ENCODE results near the gene CD48. TPM values are rescaled to one million over a fixed set of nuclear protein-coding genes. Genes with fewer than 3 reads are reported as not detected.

CD48 gene
- total RNA-seq, 2 donors from 2014 or later: 1.9 to 5.5 TPM

DNA sequence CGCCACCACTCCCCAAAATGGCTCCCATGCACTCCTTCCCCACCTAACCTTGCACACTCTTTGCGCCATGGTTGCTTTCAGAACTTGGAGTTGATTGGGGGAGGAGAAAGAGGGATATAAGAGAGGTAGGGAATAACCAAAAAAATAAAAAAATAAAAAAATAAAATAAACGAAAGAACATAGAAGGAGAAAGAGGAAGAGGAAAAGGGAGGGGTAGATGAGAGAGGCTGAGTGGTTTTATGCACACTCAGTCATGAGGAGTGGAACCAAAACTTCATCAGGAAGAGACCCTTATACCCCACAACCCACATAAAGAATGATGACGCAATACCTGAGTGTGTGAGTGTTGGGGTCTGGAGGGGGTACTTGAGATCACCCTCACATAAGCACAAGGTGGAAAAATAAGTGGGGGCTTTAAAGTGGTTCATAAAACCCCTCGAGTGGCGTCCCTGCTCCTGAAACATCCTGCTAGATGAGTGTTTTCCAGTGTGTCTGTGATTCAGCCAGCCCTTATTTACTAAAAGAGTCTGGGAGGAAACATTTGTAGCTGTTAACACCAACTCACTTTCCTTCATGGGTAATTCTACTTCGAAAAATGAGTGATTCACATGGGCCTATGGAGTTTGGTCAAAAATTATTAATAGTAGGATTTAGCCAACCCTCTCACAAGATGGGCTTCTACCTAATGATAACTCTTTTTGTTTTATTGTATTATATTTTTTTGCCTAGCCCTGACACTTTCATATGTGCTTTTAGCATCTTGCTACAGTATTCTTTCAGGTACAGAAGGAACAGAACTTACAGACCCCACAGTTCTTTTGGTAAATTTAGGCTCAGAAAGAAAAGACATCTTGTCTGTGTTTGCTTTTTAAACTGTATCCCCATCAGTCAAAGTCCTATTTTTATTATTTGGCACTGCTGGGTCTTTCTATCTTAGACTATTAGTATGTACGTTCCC lies 70.0 kb downstream of the CD48 start:
- no peak for ATAC-seq
- intact Hi-C loops (cut with DNase I): no loop called here
- no peak for DNase-seq

DNA sequence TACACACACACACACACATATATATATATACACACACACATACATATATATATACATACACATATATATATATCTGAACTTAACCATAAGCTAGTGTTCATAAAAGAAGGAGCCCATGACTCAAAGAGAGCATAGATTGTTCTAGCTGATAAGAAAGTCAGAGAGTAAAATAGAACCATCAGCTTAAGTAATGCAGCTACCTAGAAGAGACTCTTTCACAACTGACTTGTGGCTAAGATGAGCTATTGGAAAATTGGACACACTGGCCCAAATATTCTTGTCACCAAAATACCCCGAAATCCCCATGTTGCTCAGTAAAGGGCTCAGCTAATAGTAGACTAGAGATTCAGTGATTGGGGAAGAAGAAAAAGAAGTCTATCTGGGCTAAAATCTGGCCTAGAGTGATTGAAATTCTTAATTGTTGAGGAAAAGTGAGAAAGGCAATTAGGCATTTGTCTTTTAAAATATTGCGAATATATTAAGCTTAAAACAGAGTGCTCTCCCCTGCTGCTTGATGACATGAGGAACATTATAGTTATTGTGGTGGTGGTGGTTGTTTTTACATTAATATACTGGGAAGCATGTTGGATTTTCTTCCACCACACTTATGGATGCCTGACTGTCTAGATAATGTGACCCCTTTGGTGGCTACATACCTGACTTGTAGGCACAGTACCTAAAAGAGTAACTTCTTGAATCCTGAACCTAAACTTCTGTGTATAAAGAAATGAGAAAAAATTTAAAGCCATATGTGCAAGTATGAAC lies 71.1 kb downstream of the CD48 start:
- ATAC-seq: no peak

DNA sequence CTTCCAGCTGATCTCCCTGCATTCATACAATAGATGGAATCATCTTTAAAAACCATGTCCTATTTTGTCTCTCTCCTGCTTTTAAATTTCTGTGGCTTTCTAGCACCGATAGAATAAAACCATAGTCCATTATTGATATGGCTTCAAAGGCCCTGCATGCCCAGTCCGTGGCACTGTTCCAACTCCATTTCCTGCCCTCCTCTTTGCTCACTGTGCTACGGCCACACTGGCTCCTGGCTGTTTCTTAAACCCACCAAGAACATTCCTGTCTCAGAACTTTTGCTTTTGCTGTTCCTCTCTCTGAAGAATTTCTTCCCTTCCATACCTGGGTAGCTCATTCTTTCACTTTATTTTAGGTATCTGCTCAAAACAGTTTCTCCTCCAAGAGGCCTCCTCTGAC lies 72.0 kb downstream of the CD48 start:
- intact Hi-C loops (cut with DNase I): no loop called here
- ATAC-seq (no peak), DNase-seq (peak; percentile 34)

More for the DNA sequence above, 71.1 kb downstream of the CD48 start:
- intact Hi-C loops (cut with DNase I): no loop called here
- no peak for DNase-seq

DNA sequence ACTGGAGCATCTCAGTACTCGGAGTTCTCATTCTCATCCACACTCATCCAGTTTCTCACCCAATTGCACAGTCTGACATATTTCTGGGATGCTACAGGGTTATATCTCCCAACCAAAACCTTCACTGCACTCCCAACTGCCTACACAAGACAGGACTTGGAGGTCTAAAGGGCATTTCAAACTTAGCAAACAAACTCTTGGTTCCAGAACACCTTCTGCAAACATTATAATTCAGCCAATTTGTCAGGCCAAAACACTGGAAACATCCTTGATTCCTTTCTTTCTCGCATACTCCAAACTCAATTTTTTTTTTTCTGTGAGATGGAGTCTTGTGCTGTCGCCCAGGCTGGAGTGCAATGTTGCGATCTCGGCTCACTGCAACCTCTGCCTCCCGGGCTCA lies 72.7 kb downstream of the CD48 start:
- intact Hi-C loops (cut with DNase I): no loop called here
- no peak for DNase-seq
- no peak for ATAC-seq

DNA sequence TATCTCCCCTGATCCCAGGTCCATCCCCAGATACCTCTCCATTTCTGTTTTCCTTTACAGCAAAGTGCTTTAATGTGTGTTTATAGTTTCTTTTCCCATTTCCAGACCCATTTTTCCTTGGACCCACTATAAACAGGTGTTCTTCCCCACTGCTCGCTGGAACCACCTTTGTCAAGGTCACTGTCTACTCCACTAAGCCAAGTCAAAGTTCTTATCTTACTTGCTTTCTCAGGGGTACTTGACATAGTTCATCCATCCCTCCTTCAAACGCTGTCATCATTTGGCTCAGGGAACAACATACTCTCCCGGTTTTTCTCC lies 73.1 kb downstream of the CD48 start:
- ATAC-seq: no peak
- DNase-seq: no peak
- intact Hi-C loops (cut with DNase I): no loop called here

DNA sequence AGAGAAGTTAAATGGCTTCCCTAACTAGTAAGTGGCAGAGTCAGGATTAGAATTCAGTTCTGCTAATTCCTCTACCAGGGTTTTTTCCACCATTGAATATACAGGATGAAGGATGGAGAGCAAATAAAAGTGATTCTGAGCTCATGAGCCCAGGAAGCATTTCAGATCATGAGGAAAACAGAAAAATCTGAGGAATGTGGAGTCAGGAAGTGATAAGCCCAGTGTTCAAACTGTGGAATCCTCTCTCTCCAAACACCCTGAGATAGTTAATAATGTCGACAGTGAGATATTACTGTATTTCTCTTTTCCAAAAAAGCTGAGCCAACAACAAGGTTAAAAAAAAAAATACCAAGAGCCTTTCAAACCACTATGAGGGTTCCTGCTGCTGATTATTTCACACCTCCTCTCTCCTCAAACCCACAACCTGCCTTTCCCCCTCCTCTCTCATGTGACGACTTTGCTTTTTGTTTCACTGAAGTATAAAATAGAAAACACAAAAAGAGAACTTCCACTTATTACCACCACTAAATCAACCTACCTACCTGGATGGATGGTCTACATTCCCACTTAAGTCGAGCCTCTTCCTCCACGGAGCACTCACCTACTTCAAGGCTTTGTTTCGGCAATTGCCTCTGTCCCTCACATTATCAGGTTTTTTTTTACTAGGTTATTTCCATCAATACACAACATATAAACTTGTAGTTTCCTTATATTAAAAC lies 73.6 kb downstream of the CD48 start:
- DNase-seq (no peak), ATAC-seq (peak in 1 of 2 donors; percentile 27)
- intact Hi-C loops (cut with DNase I): no loop called here

DNA sequence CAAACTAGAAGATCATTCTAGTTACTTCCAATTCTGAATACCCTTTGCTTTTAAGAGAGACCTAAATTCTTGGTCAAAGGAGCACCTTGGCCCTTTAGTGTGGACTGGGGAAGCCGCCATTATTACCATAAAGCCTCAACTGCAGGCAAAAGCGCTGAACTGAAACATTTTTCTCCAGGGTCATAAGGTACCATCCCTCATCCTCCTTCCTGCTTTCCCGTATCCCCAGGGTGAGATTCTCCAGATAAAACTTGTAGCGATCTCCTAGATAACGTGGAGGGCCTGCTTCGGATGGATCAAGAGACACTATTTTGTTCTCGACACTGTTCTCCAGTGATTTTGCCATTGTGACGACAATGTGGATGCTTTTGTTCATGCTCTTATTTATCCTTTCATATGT lies 74.6 kb downstream of the CD48 start:
- ATAC-seq (no peak), DNase-seq (no peak)
- intact Hi-C loops (cut with DNase I): no loop called here

DNA sequence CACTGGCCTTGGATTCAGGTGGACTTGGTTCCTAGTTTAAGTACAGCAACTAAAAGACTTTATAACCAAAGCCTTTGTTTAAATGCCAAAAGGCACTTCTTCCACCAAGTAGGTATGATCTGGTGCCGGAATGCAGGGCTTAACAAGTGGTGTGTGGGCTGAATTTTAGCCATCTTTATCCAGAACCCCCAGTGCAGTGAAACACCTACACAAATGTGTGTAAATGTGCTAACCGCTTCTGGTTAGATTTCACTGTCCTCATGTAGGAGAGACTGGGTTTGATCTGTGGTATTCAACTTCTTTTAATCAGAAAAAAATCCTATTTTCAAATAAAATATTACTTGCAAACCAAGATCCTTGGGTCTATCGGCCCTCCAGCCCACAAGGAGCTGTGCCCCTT lies 75.1 kb downstream of the CD48 start:
- DNase-seq: no peak
- no peak for ATAC-seq
- intact Hi-C loops (cut with DNase I): no loop called here

DNA sequence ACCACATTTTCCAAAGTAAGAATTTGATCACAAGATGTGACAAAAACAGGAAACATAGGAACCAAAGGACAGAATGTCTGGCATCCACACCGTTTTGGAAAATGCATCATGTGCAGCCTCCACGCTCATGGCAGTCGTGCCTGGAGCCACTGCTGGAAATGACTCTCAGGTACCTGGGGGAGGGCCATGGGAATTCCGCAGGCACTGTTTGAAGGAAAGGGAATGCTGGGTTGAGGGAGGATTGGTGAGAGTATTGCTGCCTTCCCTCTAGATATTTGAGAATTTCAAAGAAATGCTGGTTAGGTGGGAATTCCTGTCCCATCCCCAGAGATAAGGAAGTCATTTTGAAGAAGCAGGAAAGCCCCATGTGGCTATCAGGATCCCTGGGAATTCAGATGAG lies 75.5 kb downstream of the CD48 start:
- intact Hi-C loops (cut with DNase I): no loop called here
- ATAC-seq: no peak
- no peak for DNase-seq

DNA sequence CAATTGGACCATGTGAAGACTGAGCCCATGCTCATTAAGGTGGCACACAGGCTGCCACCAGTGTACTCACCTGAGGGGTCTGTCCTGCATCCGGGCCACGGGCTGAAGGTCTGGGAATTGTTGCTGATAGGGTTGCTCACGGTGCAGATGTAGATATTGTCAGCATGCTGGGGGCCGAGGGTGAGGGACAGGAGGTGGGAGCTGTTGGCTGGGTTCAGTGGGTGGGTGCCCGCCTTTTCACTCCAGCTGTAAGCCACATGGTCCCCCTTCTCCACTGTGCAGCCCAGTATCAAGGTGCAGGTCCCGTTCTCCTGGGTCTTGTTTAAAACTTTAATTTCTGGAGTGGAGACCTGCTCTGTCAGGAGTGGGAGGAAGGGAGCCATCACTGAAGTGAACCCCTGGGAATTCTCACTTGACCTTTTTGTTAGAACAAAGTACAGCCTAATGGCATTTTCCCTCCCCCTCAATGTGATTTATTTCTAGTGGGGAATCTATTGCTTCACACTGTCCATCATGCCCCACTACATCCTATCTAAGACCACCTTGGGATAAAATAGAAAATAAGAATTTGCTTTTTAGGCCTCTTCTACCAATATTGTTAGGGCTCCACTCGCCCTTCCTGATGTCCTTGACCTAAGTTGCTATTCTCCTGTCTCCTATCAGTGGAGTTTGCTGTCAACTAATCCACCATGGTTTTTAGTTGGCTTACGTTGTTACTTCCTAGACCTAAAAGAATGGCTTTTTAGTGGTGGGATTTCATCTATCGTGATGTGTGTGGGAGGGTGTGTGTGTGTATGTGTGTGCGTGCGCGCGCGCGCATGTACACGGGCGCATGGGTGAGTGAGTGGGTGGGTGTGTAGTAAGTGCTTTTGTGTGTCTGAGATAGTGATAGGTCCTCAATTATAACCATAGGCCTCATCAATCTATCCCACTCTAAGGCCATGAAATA lies 76.8 kb downstream of the CD48 start:
- ATAC-seq (no peak), DNase-seq (no peak)
- intact Hi-C loops (cut with DNase I): no loop called here

DNA sequence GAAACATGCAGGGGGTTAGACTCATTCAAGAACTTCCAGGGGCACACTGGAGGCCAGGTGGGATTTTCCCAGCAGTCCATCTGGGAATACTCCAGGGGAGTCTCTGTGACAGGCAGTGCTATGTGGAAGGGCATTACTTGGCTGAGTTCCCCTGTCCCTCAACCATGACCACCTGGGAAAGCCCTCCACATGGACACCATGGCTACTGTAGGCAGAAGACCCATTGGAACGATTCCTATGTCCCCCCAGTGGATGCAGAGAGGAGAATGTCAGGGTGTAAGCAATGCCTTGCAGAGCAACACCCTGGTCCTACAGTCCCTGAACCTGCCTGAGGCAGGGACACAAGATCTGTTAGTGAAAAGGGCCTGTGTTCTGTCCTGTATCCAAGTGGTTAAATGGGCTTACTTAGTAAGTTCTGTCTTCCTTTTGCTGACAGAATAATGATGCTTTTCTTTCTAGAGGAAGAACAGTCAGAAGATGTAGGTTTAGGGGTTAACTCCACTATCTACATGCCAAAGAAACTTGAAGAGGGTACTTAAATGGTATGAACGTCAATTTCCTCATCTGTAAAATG lies 78.2 kb downstream of the CD48 start:
- ATAC-seq (no peak), DNase-seq (no peak)
- intact Hi-C loops (cut with DNase I): no loop called here

DNA sequence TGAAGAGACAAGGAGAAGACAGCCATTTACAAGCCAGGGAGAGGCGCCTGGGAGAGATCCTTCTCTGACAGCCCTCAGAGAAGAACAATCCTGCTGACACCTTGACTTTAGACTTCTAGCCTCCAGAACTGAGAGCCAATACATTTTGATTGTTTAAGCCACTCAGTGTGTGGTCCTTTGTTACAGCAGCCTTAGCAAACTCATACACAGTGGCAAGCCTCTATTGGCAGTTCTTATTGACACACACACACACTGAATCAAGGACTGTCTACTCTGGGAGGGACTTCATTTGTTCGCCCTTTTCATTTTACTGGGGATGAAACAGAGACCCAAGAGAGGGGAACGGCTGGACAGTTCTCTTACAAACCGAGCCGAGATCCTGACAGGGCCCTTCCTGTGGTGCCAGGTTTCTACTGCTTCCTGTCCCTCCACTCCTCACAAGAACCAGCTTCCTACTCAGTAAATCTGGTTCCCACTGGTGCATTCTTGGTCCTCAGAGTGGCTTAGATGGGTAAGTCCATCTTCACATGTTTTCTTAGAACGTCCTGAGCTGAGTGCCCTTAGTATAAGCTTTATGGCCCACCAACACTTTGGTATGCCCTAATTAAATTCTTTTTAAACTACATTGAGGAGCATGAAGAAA lies 79.5 kb downstream of the CD48 start:
- ATAC-seq (no peak), DNase-seq (no peak)
- intact Hi-C loops (cut with DNase I): no loop called here

DNA sequence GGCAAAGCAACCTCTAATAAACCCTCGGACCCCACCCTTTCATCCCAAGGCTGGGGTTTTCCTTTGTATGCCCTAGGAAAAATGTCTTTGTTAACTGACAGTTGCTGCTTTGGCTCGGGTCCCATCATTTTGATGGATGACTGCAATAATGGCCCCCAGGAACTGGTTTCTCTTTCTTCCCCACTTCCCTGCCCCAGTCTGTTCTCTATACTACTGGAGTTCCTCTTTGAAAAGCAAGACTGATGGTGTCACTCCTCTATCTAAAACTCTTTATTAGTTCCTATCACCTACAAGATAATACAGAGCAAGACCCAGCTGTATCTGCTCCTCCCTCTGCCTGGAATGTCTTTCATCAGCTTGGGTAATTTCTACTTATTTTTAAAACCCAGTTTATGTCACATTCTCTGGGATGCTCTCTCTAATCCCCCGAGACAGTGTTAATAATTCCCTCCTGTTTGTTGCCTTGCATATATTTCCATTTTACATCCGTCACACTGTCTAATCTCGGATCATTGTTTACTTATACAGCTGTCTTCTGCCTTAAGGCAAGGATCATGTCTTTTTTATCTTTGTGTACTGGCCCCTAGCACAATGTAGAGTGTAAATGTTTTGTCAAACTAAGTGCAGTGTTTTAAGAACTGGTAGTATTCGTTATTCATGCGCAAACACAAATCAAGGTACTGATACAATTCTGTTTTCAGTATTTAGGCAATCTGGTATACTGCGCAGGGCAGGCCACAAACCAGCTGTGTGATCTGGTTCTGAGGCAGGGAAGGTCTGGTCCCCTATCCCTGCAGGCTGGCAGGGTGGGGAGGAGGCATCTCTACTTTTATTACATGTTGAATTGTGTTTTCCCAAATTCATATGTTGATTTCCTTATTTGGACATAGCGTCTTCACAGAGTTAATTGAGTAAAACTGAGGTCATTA lies 80.8 kb downstream of the CD48 start:
- DNase-seq (no peak), ATAC-seq (peak in 1 of 2 donors; percentile 13)
- intact Hi-C loops (cut with DNase I): no loop called here

DNA sequence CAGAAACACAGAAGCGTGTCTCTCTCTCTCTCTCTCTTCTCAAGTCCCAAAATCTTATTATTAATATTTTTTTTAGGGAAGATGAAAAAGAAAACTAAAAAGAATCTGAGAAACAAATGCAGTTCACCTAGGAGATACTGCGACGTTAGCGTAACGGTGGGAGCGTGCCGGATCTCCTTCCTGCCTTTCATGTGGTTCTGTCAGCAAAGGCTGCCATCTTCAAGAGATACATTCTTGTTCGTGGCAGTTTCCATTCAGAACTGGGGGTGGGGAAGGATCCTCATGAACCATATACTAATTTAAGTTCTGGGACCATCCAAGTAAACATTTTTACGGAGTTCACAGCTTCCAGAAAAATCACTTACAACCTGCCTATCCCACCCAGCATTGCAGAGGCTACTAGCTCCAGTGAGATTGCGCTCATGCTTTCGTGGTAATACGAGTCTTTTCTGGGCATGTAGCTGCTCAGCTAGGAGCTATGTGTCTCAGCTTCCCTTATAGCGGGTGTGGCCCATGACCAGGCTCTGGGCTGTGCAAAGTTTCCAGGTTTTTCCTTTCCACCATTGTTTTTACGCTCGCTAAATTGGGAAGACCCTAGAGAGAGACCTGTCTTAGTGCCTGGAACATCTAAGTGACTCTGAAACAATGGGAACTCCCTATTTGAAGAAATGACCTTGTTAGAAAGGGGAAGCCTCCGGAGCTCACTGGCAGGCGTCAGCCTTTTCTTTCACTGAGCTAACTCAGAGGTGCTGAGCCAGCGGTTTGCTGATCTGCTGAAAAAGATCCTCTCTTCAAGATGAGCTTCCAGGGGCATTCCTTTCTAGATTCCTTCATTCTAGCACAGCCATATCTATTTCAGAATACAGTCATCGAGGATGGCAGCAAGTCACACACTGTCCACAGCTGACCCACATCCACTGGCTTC lies 82.1 kb downstream of the CD48 start:
- DNase-seq: peak; percentile 64
- peak in 1 of 2 donors; percentile 49 for ATAC-seq
- intact Hi-C loops (cut with DNase I): no loop called here

DNA sequence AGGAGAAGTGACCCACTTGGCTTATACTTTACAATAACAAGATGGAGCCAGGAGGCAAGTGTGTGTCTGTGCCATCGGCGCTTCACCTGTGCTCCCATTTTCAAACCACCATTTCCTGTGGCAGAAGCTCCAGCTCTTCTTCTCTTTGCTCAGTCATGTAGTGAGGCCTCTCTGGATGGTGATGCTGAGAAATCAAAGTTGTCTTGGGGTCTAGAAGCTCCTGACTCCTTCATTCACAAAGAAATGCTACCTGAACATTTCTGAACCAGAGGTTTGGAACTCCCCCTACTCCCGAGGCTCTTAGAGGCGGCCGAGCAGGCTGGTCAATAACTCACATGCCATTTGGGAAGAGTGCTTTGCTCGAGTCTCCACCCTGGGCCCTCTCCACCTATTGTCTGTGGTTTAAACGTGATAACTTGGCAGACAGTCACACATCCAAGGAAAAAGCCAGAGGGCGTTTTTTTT lies 82.8 kb downstream of the CD48 start:
- DNase-seq (no peak), ATAC-seq (no peak)
- intact Hi-C loops (cut with DNase I): no loop called here

All from left cardiac atrium (tissue), 4 donors.